ENCODE data around the gene PCGF3. TPM values are rescaled to one million over a fixed set of nuclear protein-coding genes. Genes with fewer than 3 reads are reported as not detected.
"Not testable (repeated sequence)": the region's sequence is repeated elsewhere in the genome, so short reads cannot be mapped to it uniquely, and the experiment has no call there.

PCGF3 gene
- total RNA-seq, 1 experiment from 2014 or later = 31.5 TPM

DNA sequence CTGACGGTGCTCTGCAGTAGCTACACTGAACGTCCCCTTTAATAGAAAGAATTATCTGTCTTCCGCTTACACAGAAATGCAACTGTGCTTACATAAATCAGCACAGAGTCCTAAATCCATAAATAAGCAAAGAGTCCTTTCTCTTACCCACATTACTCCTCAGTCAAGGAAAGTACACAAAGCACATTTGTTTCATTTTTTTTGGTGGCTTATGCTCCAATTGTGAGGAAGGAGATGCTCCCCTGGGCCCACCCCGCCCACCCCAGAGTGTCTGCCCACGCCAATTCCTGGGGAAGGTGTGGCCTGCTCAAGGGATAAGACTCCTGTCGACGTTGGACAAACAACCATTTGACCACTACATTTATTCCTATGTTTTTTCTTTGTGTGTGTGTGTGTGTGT, 66.5 kb downstream of the PCGF3 start:
- BruUV-seq (replicated peaks) = no TSS peak
- POLR2A ChIA-PET (ENCODE audit: unreplicated experiment) = no interaction called here
- intact Hi-C loops (cut with micrococcal nuclease) = no loop called here

DNA sequence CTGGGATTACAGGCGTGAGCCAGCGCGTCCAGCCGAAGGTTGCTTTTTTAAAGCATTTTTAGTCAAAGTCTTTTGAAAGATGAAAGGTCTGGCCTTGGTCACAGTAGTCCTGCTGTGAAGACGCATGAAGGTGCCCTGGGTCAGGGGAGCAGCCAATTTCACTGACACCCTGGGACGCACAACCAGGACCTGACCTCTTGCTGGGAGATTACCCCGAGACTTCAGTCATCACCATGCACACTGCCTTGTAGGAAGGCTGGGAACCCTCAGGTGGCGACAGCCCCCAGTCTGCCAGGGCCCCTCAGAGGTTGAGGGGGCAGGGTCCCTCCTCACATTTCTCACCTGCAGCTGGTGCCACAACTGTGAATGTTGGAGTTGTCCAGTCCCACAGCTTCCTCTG, 67.1 kb downstream of the PCGF3 start:
- CTCF ChIA-PET = no interaction called here
- Histone ChIP-seq H3K4me3 (ENCODE audit: low read length) (no peak overlapping the region), H3K27ac (ENCODE audit: low read length) (no peak overlapping the region), H3K4me1 (ENCODE audit: insufficient read depth, low read length) (no peaks in the 10 kb centered on the region), H4K20me1 (ENCODE audit: low read length) (peaks cover 14% of the 10 kb centered on the region; the same call in 1 of the 2 replicates), H3F3A (ENCODE audit: low read length, unreplicated experiment) (no peaks in the 10 kb centered on the region), H3K9ac (ENCODE audit: low read length) (no peak overlapping the region), H3K79me2 (ENCODE audit: low read length) (peaks cover 77% of the 10 kb centered on the region), H3K27me3 (ENCODE audit: low read length) (no peaks in the 10 kb centered on the region), H3K4me2 (ENCODE audit: low read length) (no peak overlapping the region), H3K36me3 (ENCODE audit: low read depth, low read length) (peaks cover 21% of the 10 kb centered on the region), H2AFZ (ENCODE audit: low read length) (no peak overlapping the region), H3K9me2 (replicated peaks; ENCODE audit: low read length) (no peaks in the 10 kb centered on the region), H3K9me3 (ENCODE audit: low read length) (no peaks in the 10 kb centered on the region)
- no peak for TF ChIP-seq EZH2 (IDR thresholded peaks at IDR 0.05; ENCODE audit: low read length, unreplicated experiment)
- TF ChIP-seq, protein P1, sequence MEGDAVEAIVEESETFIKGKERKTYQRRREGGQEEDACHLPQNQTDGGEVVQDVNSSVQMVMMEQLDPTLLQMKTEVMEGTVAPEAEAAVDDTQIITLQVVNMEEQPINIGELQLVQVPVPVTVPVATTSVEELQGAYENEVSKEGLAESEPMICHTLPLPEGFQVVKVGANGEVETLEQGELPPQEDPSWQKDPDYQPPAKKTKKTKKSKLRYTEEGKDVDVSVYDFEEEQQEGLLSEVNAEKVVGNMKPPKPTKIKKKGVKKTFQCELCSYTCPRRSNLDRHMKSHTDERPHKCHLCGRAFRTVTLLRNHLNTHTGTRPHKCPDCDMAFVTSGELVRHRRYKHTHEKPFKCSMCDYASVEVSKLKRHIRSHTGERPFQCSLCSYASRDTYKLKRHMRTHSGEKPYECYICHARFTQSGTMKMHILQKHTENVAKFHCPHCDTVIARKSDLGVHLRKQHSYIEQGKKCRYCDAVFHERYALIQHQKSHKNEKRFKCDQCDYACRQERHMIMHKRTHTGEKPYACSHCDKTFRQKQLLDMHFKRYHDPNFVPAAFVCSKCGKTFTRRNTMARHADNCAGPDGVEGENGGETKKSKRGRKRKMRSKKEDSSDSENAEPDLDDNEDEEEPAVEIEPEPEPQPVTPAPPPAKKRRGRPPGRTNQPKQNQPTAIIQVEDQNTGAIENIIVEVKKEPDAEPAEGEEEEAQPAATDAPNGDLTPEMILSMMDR (conservative IDR thresholded peaks at IDR 0.05; ENCODE audit: low read depth, low read length) = no peak
- no peak for TF ChIP-seq EZH2phosphoT487 (IDR thresholded peaks at IDR 0.05; ENCODE audit: borderline replicate concordance, low read length)
- intact Hi-C loops (cut with micrococcal nuclease) = no loop called here
- ATAC-seq = no peak
- POLR2A ChIA-PET (ENCODE audit: unreplicated experiment) = no interaction called here
- no peak for DNase-seq
- no TSS peak for BruUV-seq (replicated peaks)

More for the DNA sequence above, 66.5 kb downstream of the PCGF3 start:
- TF ChIP-seq, protein P1 (conservative IDR thresholded peaks at IDR 0.05; ENCODE audit: low read depth, low read length) = no peak
- TF ChIP-seq EZH2phosphoT487 (IDR thresholded peaks at IDR 0.05; ENCODE audit: borderline replicate concordance, low read length) = no peak
- TF ChIP-seq EZH2 (IDR thresholded peaks at IDR 0.05; ENCODE audit: low read length, unreplicated experiment) = no peak
- no peak overlapping the region for H3K4me2 ChIP-seq (ENCODE audit: low read length)
- no peaks in the 10 kb centered on the region for H3F3A ChIP-seq (ENCODE audit: low read length, unreplicated experiment)
- H3K4me1 ChIP-seq (ENCODE audit: insufficient read depth, low read length) = no peaks in the 10 kb centered on the region
- peaks cover 70% of the 10 kb centered on the region for H3K79me2 ChIP-seq (ENCODE audit: low read length)
- H3K9me3 ChIP-seq (ENCODE audit: low read length) = no peaks in the 10 kb centered on the region
- peaks cover 17% of the 10 kb centered on the region; the same call in 1 of the 2 replicates for H3K36me3 ChIP-seq (ENCODE audit: low read depth, low read length)
- H3K27ac ChIP-seq (ENCODE audit: low read length) = no peak overlapping the region
- no peak overlapping the region for H3K4me3 ChIP-seq (ENCODE audit: low read length)
- CTCF ChIA-PET = no interaction called here
- DNase-seq (no peak), ATAC-seq (no peak)
- H3K27me3 ChIP-seq (ENCODE audit: low read length) = no peaks in the 10 kb centered on the region
- no peak overlapping the region for H3K9ac ChIP-seq (ENCODE audit: low read length)
- no peaks in the 10 kb centered on the region for H3K9me2 ChIP-seq (replicated peaks; ENCODE audit: low read length)
- H2AFZ ChIP-seq (ENCODE audit: low read length) = no peak overlapping the region
- H4K20me1 ChIP-seq (ENCODE audit: low read length) = peaks cover 14% of the 10 kb centered on the region; the same call in 1 of the 2 replicates

DNA sequence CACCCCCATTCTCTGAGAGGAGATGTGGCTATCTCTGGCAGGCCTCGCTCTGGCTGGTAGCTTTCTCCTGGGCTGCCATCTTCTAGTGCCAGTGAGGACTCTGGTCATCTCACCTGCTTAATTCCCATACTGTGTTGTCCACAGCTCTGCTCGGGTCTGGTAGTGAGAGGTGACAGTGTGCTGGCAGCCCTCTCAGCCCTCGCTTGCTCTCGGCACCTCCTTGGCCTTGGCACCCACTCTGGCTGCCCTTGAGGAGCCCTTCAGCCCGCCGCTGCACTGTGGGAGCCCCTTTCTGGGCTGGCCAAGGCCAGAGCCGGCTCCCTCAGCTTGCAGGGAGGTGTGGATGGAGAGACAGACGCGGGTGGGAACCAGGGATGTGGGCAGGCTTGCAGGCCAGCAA, 67.6 kb downstream of the PCGF3 start:
- H3K9ac ChIP-seq (ENCODE audit: low read length) = no peak overlapping the region
- BruUV-seq (replicated peaks) = no TSS peak
- H3K27ac ChIP-seq (ENCODE audit: low read length) = no peak overlapping the region
- H3K4me1 ChIP-seq (ENCODE audit: insufficient read depth, low read length) = no peaks in the 10 kb centered on the region
- ATAC-seq (no peak), DNase-seq (no peak)
- POLR2A ChIA-PET (ENCODE audit: unreplicated experiment) = no interaction called here
- no peaks in the 10 kb centered on the region for H3K9me2 ChIP-seq (replicated peaks; ENCODE audit: low read length)
- H3F3A ChIP-seq (ENCODE audit: low read length, unreplicated experiment) = no peaks in the 10 kb centered on the region
- peaks cover 78% of the 10 kb centered on the region for H3K79me2 ChIP-seq (ENCODE audit: low read length)
- peaks cover 21% of the 10 kb centered on the region for H3K36me3 ChIP-seq (ENCODE audit: low read depth, low read length)
- no peaks in the 10 kb centered on the region for H3K27me3 ChIP-seq (ENCODE audit: low read length)
- H4K20me1 ChIP-seq (ENCODE audit: low read length) = peaks cover 14% of the 10 kb centered on the region; the same call in 1 of the 2 replicates
- no peak overlapping the region for H3K4me2 ChIP-seq (ENCODE audit: low read length)
- no peak overlapping the region for H2AFZ ChIP-seq (ENCODE audit: low read length)
- TF ChIP-seq EZH2 (IDR thresholded peaks at IDR 0.05; ENCODE audit: low read length, unreplicated experiment) (no peak), EZH2phosphoT487 (IDR thresholded peaks at IDR 0.05; ENCODE audit: borderline replicate concordance, low read length) (no peak)
- TF ChIP-seq, protein P1 (conservative IDR thresholded peaks at IDR 0.05; ENCODE audit: low read depth, low read length) = no peak
- H3K9me3 ChIP-seq (ENCODE audit: low read length) = no peaks in the 10 kb centered on the region
- H3K4me3 ChIP-seq (ENCODE audit: low read length) = no peak overlapping the region
- intact Hi-C loops (cut with micrococcal nuclease) = no loop called here
- CTCF ChIA-PET = no interaction called here

DNA sequence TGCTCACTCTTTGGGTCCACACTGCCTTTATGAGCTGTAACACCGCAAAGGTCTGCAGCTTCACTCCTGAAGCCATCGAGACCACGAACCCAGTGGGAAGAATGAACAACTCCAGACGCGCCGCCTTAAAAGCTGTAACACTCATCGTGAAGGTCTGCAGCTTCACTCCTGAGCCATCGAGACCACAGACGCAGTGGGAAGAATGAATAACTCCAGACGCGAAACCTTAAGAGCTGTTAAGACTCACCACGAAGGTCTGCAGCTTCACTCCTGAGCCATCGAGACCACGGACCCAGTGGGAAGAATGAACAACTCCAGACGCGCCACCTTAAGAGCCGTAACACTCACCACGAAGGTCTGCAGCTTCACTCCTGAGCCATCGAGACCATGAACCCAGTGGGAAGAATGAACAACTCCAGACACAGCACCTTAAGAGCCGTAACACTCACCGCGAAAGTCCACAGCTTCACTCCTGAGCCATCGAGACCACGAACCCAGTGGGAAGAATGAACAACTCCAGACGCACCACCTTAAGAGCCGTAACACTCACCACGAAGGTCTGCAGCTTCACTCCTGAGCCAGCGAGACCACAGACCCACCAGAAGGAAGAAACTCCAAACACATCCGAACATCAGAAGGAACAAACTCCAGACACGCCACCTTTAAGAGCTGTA, 68.9 kb downstream of the PCGF3 start:
- H3K4me3 ChIP-seq (ENCODE audit: low read length); H3K9me2 ChIP-seq (replicated peaks; ENCODE audit: low read length); CTCF ChIA-PET; H3K27ac ChIP-seq (ENCODE audit: low read length); H3K27me3 ChIP-seq (ENCODE audit: low read length); H3K9me3 ChIP-seq (ENCODE audit: low read length); H3F3A ChIP-seq (ENCODE audit: low read length, unreplicated experiment); H2AFZ ChIP-seq (ENCODE audit: low read length); H3K4me1 ChIP-seq (ENCODE audit: insufficient read depth, low read length); DNase-seq; H3K9ac ChIP-seq (ENCODE audit: low read length); intact Hi-C loops (cut with micrococcal nuclease); ATAC-seq; H3K4me2 ChIP-seq (ENCODE audit: low read length): not testable (repeated sequence)
- BruUV-seq (replicated peaks) = TSS peak; percentile 84
- Histone ChIP-seq H3K36me3 (ENCODE audit: low read depth, low read length) (peaks cover 23% of the 10 kb centered on the region), H4K20me1 (ENCODE audit: low read length) (peaks cover 15% of the 10 kb centered on the region; the same call in 1 of the 2 replicates), H3K79me2 (ENCODE audit: low read length) (peaks cover 82% of the 10 kb centered on the region)
- POLR2A ChIA-PET (ENCODE audit: unreplicated experiment) = interaction anchor here (0.6 to 0.7 kb wide), 2 partner anchors 55 to 156 kb away, joined by 3 to 4 read pairs; no protein-coding TSS in a partner anchor
